HEK293 (cell line): ENCODE results near the gene GPLD1.
"Not testable (repeated sequence)": the region's sequence is repeated elsewhere in the genome, so short reads cannot be mapped to it uniquely, and the experiment has no call there.

Experiments
- CTCF ChIA-PET: fragments of 350-600 bp; formaldehyde crosslinking; extraction: SDS; loops from one replicate; lab custom pipeline; 2021; ENCODE audit warnings: antibody characterized with exemption; lab: Yijun Ruan, JAX
- POLR2A ChIA-PET: fragments of 300-600 bp; formaldehyde crosslinking; extraction: SDS; loops from one replicate; lab custom pipeline; 2020; ENCODE audit warnings: antibody characterized with exemption, inconsistent platforms; lab: Yijun Ruan, JAX
- H3K27ac ChIP-seq: fragments of 200-500 bp; sonication (Bioruptor generic); 2 replicates; pipeline ENCODE4 v1.5.1; 2014; ENCODE audit warnings: low read depth, low read length, control low read depth, inconsistent platforms; ENCODE audit errors: extremely low read depth
- H3K36me3 ChIP-seq, 2 experiments: fragments of 200-500 bp in 1 of 2; sonication (Bioruptor generic) in 1 of 2; 1 replicate in 1 of 2; 2 replicates in 1 of 2; pipeline ENCODE4 v1.5.1; 2014 to 2017; ENCODE audit warnings: inconsistent platforms in 2 of 2, low read length in 2 of 2; ENCODE audit not compliant: control insufficient read depth in 2 of 2, insufficient read depth in 1 of 2
- H3K4me1 ChIP-seq: fragments of 200-500 bp; sonication (Bioruptor generic); 2 replicates; pipeline ENCODE4 v1.5.1; 2014; ENCODE audit warnings: mild to moderate bottlenecking, low read length, inconsistent platforms; ENCODE audit not compliant: control insufficient read depth, insufficient read depth
- H3K4me3 ChIP-seq: 2 replicates; pipeline ENCODE4 v1.5.1; 2011; ENCODE audit warnings: low read depth, mild to moderate bottlenecking, control low read depth, low read length, moderate library complexity
- H3K9me3 ChIP-seq: fragments of 200-500 bp; sonication (Bioruptor generic); 2 replicates; pipeline ENCODE4 v1.5.1; 2014; ENCODE audit warnings: low read depth, low read length, inconsistent platforms; ENCODE audit not compliant: control insufficient read depth, insufficient read depth
- FEZF1 ChIP-seq: fragments of 450-650 bp; formaldehyde crosslinking; IDR thresholded peaks from 2 replicates; pipeline ENCODE4 v1.5.1; 2016; ENCODE audit warnings: missing biosample characterization, missing genetic modification characterization
- PRDM1 ChIP-seq: fragments of 450-650 bp; formaldehyde crosslinking; IDR thresholded peaks from 2 replicates; pipeline ENCODE4; 2016; ENCODE audit warnings: missing biosample characterization, missing genetic modification characterization
- SP7 ChIP-seq: fragments of 450-650 bp; formaldehyde crosslinking; IDR thresholded peaks from 2 replicates; pipeline ENCODE4 v1.5.1; 2016; ENCODE audit warnings: missing biosample characterization, missing genetic modification characterization
- ZBTB20 ChIP-seq: fragments of 450-650 bp; formaldehyde crosslinking; IDR thresholded peaks from 2 replicates; pipeline ENCODE4 v1.5.1; 2016; ENCODE audit warnings: missing biosample characterization, missing genetic modification characterization
- ZNF146 ChIP-seq: fragments of 450-650 bp; formaldehyde crosslinking; IDR thresholded peaks from 2 replicates; pipeline ENCODE4 v1.5.1; 2016; ENCODE audit warnings: missing biosample characterization, missing genetic modification characterization
- ZNF239 ChIP-seq: fragments of 450-650 bp; formaldehyde crosslinking; IDR thresholded peaks from 2 replicates; pipeline ENCODE4 v1.5.1; 2016; ENCODE audit warnings: missing biosample characterization, missing genetic modification characterization
- ZNF248 ChIP-seq: fragments of 450-650 bp; formaldehyde crosslinking; IDR thresholded peaks from 2 replicates; pipeline ENCODE4 v1.5.1; 2017; ENCODE audit warnings: missing biosample characterization, missing genetic modification characterization
- ZNF37A ChIP-seq: fragments of 450-650 bp; IDR thresholded peaks from 2 replicates; pipeline ENCODE4 v1.5.1; 2018; ENCODE audit warnings: missing biosample characterization, missing genetic modification characterization
- ZNF510 ChIP-seq: fragments of 450-650 bp; formaldehyde crosslinking; IDR thresholded peaks from 2 replicates; pipeline ENCODE4 v1.5.1; 2018; ENCODE audit warnings: mild to moderate bottlenecking, missing genetic modification characterization, missing biosample characterization; ENCODE audit not compliant: insufficient replicate concordance
- ZNF585B ChIP-seq: fragments of 450-650 bp; formaldehyde crosslinking; IDR thresholded peaks from 2 replicates; pipeline ENCODE4 v1.5.1; 2016; ENCODE audit warnings: missing biosample characterization, missing genetic modification characterization
- ZNF654 ChIP-seq: fragments of 450-650 bp; formaldehyde crosslinking; IDR thresholded peaks from 2 replicates; pipeline ENCODE4 v1.5.1; 2016; ENCODE audit warnings: low read depth, missing biosample characterization, missing genetic modification characterization
- TF ChIP-seq, protein P1 (sequence below): fragments of 450-650 bp; formaldehyde crosslinking; IDR thresholded peaks from 2 replicates; pipeline ENCODE4 v1.5.1; 2017; ENCODE audit warnings: missing biosample characterization, missing genetic modification characterization
- TF ChIP-seq, protein P2 (sequence below): sonication (generic); formaldehyde crosslinking; IDR thresholded peaks from 2 replicates; pipeline ENCODE4 v1.8.1; 2022; ENCODE audit warnings: mild to moderate bottlenecking, moderate library complexity, missing genetic modification reagents
- TF ChIP-seq, protein P3 (sequence below): fragments of 450-650 bp; formaldehyde crosslinking; IDR thresholded peaks from 2 replicates; pipeline ENCODE4 v1.5.1; 2016; ENCODE audit warnings: missing biosample characterization, missing genetic modification characterization

GPLD1 gene

DNA sequence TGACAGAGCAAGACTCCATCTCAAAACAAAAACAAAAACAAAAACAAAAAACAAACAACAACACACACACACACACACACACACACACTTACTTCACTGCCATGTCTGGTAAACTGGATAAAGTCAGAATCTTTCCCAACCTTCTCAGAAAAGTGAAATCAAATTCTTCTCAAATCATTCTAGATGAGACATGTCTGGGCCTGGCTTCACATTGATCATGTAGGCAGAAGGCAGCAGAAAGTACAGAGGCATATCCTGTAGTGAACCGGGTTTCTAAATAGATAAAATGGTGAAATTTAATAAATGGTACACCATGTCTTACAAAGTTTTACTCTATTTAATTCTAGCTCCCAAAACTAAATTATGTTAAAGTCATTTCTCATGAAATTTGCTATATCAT lies 101.6 kb downstream of the GPLD1 start:
- no peak overlapping the region for H3K27ac ChIP-seq
- no peak for TF ChIP-seq ZNF239 (tag by site-specific recombination)
- TF ChIP-seq ZNF510 (tag by site-specific recombination), result no peak
- TF ChIP-seq, protein P1, sequence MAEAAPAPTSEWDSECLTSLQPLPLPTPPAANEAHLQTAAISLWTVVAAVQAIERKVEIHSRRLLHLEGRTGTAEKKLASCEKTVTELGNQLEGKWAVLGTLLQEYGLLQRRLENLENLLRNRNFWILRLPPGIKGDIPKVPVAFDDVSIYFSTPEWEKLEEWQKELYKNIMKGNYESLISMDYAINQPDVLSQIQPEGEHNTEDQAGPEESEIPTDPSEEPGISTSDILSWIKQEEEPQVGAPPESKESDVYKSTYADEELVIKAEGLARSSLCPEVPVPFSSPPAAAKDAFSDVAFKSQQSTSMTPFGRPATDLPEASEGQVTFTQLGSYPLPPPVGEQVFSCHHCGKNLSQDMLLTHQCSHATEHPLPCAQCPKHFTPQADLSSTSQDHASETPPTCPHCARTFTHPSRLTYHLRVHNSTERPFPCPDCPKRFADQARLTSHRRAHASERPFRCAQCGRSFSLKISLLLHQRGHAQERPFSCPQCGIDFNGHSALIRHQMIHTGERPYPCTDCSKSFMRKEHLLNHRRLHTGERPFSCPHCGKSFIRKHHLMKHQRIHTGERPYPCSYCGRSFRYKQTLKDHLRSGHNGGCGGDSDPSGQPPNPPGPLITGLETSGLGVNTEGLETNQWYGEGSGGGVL (tag by site-specific recombination), result no peak
- no peak for TF ChIP-seq ZBTB20 (tag by site-specific recombination)
- TF ChIP-seq ZNF37A (tag by site-specific recombination), result no peak
- TF ChIP-seq ZNF248 (tag by site-specific recombination), result no peak
- no peak for TF ChIP-seq PRDM1
- TF ChIP-seq SP7 (tag by site-specific recombination), result no peak
- TF ChIP-seq, protein P2, sequence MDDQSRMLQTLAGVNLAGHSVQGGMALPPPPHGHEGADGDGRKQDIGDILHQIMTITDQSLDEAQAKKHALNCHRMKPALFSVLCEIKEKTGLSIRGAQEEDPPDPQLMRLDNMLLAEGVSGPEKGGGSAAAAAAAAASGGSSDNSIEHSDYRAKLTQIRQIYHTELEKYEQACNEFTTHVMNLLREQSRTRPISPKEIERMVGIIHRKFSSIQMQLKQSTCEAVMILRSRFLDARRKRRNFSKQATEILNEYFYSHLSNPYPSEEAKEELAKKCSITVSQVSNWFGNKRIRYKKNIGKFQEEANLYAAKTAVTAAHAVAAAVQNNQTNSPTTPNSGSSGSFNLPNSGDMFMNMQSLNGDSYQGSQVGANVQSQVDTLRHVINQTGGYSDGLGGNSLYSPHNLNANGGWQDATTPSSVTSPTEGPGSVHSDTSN, result no peak
- no peak for TF ChIP-seq FEZF1 (tag by site-specific recombination)
- CTCF ChIA-PET, result interaction anchor here (0.7 to 5.8 kb wide), 10 partner anchors 12 to 324 kb away, joined by 3 to 142 read pairs (median 8); partner anchors contain the start of gene MRS2
- H3K36me3 ChIP-seq, result no peaks in the 10 kb centered on the region
- H3K9me3 ChIP-seq, result no peaks in the 10 kb centered on the region
- no peaks in the 10 kb centered on the region for H3K4me1 ChIP-seq
- POLR2A ChIA-PET, result interaction anchor here (0.7 to 2.3 kb wide), 2 partner anchors 7 to 28 kb away, joined by 4 to 8 read pairs; no protein-coding TSS in a partner anchor
- no peak overlapping the region for H3K4me3 ChIP-seq

DNA sequence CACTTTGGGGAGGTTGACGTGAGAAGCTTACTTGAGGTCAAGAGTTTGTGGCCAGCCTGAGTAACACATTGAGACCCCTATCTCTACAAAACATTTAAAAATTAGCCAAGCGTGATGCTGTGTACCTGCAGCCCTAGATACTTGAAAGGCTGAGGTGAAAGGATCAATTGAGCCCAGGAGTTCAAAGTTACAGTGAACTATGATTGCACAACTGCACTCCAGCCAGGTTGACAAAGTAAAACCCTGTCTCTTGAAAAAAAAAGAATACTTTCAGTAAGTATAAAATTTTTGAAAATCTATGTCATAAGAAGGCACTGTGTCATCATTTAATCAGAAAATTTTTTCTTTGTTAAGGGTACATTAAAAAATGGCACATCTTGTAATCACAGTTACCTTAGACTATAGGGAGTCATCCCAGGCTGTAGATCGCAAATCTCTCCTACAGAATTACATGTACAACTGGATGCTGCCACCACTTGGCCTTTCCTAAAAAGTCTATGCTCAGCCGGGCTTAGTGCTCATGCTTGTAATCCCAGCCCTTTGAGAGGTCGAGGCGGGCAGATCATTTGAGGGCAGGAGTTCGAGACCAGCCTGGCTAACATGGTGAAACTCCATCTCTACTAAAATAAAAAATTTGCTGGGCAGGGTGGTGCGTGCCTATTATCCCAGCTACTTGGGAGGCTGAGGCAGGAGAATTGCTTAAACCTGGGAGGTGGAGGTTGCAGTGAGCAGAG lies 103.7 kb downstream of the GPLD1 start:
- ChIA-PET CTCF (interaction anchor here (0.6 to 5.8 kb wide), 7 partner anchors 8 to 322 kb away, joined by 3 to 142 read pairs (median 3); no protein-coding TSS in a partner anchor), POLR2A (no interaction called here)
- Histone ChIP-seq H3K4me3 (no peak overlapping the region), H3K4me1 (no peaks in the 10 kb centered on the region; the same call in 1 of the 2 replicates), H3K9me3 (no peaks in the 10 kb centered on the region), H3K36me3 (no peaks in the 10 kb centered on the region), H3K27ac (no peak overlapping the region)
- TF ChIP-seq ZNF585B (tag by site-specific recombination) (no peak), ZNF654 (tag by site-specific recombination) (0 out of 2 replicates have a peak, but pooled peaks have one; percentile 25)
- TF ChIP-seq, protein P1 (tag by site-specific recombination), result no peak

DNA sequence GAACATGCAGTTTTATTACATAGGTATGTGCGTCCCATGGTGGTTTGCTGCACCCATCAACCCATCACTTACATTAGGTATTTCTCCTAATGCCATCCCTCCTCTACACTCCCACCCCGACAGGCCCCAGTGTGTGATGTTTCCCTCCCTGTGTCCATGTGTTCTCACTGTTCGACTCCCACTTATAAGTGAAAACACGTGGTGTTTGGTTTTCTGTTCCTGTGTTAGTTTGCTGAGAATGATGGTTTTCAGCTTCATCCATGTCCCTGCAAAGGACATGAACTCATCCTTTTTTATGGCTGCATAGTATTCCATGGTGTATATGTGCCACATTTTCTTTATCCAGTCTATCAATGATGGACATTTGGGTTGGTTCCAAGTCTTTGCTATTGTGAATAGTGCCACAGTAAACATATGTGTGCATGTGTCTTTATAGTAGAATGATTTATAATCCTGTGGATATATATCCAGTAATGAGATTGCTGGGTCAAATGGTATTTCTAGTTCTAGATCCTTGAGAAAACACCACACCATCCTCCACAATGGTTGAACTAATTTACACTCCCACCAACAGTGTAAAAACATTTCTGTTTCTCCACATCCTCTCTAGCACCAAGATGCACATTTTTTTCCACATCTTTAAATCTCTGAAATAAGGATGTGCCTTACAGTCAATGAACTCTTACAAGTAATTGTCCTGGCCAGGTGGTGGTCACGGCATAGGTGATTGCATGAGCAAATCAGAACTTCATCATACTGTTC lies 104.8 kb downstream of the GPLD1 start:
- H3K27ac ChIP-seq, H3K4me3 ChIP-seq, H3K36me3 ChIP-seq, H3K9me3 ChIP-seq, H3K4me1 ChIP-seq, POLR2A ChIA-PET: not testable (repeated sequence)
- CTCF ChIA-PET, result interaction anchor here (0.7 to 5.8 kb wide), 2 partner anchors 34 to 102 kb away, joined by 3 to 142 read pairs; no protein-coding TSS in a partner anchor
- TF ChIP-seq ZNF146 (tag by site-specific recombination), result peak; percentile 98
- TF ChIP-seq, protein P3, sequence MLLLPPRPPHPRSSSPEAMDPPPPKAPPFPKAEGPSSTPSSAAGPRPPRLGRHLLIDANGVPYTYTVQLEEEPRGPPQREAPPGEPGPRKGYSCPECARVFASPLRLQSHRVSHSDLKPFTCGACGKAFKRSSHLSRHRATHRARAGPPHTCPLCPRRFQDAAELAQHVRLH (tag by site-specific recombination), result 0 out of 2 replicates have a peak, but pooled peaks have one; percentile 29

DNA sequence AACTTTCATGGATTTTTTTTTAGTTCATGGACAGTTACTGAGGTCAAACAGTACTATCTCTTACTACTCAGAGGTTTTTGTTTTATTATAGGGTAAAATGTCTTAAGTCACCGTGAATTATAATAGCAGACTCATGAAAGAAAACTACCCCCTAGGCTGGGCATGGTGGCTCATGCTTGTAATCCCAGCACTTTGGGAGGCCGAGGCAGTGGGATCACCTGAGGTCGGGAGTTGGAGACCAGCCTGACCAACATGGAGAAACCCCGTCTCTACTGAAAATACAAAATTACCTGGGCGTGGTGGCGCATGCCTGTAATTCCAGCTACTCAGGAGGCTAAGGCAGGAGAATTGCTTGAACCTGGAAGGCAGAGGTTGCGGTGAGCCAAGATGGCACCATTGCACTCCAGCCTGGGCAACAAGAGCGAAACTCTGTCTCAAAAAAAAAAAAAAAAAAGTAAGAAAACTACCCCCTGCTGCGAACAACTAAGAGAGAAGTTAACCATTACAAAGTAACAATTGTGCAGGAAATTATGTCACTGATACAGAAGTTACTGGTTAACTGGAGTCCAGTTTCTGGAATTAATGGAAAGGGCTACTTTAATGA lies 106.4 kb downstream of the GPLD1 start:
- H3K9me3 ChIP-seq, H3K27ac ChIP-seq, CTCF ChIA-PET, H3K36me3 ChIP-seq, H3K4me3 ChIP-seq, POLR2A ChIA-PET, H3K4me1 ChIP-seq: not testable (repeated sequence)
